ENCODE results near the gene USP47.

The USP47 gene, protein sequence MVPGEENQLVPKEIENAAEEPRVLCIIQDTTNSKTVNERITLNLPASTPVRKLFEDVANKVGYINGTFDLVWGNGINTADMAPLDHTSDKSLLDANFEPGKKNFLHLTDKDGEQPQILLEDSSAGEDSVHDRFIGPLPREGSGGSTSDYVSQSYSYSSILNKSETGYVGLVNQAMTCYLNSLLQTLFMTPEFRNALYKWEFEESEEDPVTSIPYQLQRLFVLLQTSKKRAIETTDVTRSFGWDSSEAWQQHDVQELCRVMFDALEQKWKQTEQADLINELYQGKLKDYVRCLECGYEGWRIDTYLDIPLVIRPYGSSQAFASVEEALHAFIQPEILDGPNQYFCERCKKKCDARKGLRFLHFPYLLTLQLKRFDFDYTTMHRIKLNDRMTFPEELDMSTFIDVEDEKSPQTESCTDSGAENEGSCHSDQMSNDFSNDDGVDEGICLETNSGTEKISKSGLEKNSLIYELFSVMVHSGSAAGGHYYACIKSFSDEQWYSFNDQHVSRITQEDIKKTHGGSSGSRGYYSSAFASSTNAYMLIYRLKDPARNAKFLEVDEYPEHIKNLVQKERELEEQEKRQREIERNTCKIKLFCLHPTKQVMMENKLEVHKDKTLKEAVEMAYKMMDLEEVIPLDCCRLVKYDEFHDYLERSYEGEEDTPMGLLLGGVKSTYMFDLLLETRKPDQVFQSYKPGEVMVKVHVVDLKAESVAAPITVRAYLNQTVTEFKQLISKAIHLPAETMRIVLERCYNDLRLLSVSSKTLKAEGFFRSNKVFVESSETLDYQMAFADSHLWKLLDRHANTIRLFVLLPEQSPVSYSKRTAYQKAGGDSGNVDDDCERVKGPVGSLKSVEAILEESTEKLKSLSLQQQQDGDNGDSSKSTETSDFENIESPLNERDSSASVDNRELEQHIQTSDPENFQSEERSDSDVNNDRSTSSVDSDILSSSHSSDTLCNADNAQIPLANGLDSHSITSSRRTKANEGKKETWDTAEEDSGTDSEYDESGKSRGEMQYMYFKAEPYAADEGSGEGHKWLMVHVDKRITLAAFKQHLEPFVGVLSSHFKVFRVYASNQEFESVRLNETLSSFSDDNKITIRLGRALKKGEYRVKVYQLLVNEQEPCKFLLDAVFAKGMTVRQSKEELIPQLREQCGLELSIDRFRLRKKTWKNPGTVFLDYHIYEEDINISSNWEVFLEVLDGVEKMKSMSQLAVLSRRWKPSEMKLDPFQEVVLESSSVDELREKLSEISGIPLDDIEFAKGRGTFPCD (N-terminal part only)

DNA sequence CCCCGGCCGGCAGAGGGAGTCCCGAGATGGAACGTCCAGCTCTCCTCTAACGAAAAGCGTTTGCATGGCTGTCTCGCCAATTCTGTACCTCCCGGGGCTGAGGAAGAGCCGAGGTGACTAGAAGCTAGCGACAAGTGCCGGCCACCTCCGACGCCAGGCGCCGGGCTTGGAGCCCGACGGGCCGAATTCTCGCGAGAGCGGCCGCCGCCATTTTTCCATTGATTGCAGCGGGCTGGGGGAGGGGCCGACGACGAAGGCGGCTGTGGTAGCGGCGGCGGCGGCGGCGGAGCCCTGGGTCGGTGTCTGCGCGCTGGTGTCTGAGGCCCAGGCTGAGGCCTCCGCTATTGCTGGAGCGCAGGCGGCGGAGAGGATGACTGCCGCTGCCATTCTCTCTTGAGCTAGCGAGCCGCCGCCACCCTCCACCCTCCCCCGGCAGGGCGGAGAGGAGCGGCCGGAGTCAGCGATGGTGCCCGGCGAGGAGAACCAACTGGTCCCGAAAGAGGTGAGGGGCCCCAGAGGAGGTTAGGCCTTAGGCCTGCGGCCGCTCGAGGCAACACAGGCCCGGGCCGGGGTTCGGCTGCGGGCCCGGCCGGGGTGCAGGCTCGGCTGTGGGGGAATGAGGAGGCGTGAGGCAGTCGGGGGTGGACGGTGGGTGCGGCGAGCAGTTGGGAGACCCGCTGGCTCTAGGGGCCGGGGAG is at the start of gene USP47:
USP47 (plus strand) TSS at position 250 of the 698 bp plus-strand sequence; CDS start at position 464, 214 bp downstream.
- peak; percentile 92 for DNase-seq (ENCODE audit: low spot score)

DNA sequence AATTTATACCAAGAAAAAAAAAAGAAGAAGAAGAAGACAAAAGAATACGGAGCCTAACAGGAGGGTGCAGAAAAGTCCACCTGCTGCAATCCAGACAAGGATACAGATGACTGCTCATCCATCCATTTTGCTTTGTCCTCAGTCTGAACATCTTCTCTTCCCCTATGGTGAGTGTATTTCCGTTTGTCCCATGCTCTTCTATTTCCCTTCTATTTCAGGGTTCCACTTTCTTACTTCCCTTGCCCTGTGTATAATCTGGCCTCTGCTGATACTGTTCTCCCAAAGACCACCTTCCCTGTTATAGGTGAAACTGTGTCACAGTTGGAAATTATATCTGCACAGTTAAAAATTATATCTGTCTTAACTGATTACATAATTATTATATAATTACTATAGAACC is 48.7 kb upstream of the USP47 start:
- DNase-seq (ENCODE audit: low spot score) = no peak

DNA sequence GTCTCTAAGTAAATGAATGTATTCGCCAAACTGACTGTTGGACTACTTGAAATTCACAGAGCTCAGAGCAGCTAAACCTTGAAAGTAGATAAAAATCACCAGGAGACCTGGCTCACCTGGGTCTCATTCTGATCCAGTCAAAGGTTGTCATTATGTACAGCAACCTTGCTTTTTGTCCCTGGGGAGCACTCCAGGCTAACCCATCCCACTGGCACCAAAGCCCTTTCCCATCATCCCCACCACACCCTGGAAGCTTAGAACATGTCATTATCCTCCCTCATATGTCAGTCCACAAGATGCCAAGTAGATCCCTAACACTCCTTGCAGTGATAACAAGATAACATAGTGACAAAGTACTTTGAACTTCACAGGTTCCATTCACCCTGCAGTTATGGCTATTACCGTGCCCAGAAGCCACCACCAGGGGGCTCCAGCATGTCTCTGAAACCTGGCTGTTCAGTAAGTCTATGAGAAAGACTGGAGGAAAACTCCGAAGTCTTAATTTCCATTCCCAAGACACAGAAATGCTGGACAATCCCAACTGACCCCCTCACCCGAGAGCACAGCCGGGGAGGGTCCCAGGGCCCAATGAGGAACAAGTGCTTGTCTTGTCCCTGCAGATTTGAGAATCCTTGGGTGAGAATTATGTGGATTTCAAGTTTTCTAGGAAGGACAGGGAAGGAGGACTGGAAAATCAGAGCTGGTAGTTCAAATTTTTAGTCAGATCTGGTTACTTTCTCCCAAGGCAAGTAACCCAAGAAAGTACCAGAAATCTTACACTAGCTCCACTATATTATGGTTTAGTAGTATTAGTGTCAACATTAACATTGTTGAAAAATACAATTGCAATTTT is 43.0 kb upstream of the USP47 start:
- DNase-seq (ENCODE audit: low spot score) = peak; percentile 64

DNA sequence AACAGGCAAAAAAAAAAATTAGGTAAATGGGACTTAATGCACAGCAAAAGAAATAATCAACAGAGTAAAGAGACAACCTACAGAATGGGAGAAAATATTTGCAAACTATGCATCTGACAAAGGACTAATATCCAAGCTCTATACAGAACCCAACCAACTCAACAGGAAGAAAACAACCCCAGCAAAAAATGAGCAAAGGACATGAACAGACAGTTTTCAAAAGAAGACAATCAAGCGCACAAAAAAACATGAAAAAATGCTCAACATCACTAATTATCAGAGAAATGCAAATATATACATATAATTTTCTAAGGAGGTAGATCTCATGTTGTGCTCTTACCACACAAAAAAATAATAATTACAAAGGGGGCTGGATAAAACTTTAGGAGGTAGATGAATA is 36.5 kb upstream of the USP47 start:
- no peak for DNase-seq (ENCODE audit: low spot score)

DNA sequence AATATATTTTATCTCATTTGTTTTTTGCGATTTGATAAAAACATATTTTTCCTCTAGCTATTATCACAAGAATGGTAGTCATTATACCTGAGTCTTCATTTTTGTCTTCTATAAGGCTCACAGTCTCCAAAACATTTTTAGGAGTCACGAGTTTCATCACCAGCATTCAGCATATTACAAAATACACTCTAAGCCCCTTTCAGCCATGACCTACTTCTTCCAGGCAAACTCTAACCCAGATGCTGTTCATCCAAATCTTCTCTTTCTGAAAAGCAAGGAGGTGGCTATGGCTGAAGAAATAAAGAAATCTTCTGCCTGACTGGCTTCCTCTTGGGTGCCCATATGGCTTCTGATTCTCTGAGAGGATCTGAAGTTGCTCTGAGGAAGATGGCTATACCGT is 35.7 kb upstream of the USP47 start:
- DNase-seq (ENCODE audit: low spot score) = no peak

DNA sequence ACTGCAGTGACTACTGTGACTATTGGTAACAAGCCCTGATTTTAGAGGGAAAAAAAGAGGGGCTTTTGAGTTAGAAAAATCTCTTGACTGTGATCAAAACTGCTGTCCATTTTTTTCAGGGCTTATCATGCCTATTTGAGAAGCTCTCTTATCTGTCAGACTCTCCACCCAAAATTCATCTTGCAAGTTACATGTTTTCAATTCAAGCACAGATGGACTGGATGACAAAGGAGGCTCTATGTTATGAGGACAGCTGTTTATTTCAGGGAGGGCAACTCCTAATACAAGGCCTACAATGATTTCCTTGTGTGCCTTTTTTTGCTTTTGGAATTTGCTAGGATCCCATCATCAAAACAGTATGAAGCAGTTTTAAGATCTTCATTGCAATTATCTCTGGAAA is 35.2 kb upstream of the USP47 start:
- no peak for DNase-seq (ENCODE audit: low spot score)

DNA sequence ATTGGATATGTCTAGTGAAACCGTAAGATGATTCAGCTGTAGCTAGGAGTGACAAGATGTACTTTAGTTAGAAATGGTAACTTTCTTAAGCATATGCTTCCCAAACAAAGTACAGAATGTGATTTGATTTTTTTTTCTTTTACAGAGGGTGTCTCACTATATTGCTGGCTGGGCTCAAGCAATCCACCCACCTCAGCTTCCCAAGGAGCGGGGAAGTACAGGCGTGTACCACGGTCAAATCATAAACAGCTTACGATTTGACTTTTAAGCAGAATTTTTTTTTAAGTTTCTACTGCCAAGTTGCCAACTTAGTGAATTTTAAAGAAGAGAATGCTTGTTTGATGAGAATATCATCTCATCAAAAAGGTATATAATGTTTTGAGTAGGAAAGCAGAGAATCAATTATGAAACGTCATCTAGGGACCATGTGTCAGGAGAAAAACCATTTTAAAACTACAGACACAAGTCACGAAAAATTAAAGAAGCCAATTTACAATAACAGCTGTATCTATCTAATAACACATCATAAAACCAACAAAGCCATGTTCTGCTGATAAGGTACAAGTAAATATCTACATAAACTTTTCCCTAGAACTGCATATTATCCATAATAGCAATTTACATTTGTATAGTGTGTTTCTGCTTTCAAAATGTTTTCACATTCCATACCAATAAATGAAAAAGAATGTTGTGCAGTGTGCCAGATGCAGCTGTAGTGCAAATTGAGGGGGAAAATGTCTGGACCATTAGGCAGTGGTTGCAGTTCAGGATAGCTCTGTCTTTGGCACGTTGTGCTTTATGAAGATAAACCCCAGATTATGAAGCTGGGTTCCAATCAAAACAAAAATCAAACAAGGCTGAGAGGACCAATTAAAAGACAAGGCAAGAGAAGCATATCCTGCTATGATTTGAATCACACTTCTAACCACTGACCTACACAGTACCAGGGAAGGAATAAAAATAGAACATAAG is 33.7 kb upstream of the USP47 start:
- DNase-seq (ENCODE audit: low spot score) = no peak

DNA sequence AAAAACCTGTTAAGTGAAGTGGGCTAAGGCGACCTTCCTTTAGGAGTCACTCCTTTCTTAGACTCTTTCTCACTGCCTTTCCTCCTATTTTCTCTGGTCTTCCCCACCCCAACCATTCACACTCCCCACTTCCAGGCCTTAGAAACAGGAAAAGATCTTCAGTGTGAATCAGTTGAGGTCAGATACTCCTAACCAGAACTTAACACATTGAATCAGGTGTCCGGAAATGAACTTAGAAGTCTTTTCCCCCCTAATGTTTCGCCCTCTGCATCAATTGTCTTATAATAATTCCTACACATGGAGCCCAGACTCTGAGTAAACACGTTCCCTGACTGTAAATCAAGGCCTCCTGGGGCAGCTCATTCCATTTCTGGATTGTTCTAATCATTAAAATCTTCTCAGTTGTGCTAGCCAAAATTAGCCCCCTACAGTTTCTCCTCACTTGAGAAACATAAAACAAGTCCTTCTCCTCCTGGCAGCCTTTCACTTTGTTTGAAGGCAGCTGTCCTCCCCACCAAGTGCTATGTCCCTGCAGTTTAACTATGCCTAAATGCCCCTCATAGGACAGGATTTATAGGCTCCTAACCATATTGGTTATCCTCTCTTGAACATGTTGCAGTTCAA is 32.7 kb upstream of the USP47 start:
- no peak for DNase-seq (ENCODE audit: low spot score)

DNA sequence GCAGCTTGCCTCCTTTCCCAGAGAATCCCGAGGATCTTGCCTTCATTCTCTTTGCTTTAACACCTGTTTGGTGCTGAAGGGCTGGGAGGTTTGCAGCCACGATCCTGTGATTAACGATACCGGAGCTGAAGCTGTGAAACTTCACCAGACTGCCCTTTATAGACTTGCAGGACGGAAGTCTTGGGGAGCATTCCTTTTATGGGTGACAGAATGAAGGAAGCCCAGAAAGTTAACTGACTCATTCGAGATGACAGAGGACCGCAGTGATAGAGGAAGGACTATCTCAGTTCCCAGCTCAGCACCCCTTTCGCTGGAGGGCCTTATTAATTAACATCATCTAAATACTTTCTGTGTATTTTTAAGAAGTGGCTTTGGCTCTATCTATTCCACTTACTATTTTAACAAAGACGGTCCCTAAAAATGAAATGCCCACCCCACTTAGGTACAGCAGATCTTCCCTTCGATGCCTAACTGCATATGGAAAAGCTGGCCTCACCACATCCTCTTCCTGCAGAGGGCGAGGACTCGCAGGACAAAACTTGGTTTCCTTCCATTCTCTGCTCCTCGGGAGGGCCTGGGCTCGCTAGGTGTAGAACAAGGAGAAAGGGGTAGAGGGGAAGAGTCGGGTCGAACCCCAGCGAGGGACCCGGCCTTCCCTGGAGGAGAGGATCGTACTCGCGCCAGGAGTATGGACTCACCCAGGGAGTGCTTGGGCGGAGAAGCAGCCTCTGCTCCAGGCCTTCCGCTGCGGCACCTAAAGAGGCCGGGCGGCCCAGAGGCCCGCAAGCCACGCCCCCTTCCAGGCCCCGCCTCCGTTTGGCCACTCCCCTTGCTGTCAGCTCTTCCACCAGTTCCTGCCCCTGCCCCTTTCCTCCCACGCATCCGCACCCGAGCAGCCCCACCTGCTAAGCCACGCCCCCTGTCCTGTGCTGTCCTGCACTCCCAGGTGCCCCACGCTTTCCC is 30.7 kb upstream of the USP47 start:
- peak; percentile 89 for DNase-seq (ENCODE audit: low spot score)

DNA sequence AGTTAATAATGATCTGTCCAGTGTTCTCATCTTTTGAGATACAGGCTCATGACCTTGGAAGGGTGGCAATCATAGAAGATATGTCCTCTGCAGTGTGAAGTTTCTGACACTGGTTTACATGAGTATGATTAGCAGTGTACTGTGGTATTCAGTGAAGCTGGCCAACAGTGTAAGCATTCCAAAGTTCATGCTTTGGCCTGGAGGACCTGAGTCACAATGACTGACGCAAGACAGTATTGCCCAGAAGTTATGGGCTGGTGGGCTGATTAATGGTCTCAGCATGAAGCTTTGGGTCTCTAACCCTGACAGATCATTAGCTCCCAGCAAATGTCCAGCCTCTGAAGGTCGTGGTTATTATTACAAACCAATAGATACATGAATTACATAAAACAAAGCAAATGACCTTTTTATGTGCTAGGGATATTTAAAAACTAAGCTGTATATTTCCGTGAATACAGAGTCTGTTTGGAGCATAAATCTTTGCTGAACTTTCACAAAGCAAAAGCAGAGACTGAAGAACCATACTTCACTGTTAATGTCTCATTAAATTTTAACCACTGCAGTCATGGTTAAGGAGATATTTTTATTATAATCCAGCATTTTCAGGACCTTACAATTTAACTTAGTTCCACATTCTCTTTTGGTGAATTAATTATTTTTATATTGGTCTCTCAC is 28.3 kb upstream of the USP47 start:
- peak; percentile 54 for DNase-seq (ENCODE audit: low spot score)

DNA sequence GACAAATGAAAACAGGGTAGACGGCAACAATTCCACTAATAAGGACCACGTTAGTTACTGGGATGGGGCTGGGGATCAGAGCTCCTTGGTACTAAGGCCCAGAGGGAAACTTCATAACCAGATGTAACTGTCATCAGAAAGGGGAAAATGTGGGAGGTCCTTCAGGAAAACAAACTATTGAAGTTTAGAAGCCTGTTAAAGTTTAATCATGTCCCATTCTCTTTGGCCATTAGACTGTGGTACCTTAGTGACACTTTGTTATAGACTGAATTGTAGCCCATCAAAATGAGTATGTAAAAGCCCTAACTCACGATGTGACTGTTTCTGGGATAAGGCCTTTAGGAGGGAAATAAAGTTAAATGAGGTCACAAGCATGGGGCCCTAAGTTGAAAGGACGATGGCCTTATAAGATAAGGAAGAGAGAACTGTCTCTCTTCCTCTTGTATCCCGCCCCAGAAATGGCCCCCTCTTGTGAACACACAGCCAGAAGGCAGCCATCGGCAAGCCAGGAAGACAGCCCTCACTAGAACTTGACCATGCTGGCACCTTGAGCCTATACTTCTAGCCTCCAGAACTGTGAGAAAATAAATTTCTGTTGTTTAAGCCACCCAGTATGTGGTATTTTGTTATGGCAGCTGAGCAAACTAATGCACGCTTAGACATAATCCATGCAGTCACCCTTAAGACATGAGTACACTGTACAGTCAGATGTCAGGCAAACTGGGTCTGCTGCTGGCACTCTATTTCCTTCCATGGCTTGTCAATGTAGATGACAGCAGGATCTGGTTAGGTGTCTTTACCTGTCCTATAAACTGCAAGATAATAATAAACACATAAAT is 26.9 kb upstream of the USP47 start:
- DNase-seq (ENCODE audit: low spot score) = no peak

DNA sequence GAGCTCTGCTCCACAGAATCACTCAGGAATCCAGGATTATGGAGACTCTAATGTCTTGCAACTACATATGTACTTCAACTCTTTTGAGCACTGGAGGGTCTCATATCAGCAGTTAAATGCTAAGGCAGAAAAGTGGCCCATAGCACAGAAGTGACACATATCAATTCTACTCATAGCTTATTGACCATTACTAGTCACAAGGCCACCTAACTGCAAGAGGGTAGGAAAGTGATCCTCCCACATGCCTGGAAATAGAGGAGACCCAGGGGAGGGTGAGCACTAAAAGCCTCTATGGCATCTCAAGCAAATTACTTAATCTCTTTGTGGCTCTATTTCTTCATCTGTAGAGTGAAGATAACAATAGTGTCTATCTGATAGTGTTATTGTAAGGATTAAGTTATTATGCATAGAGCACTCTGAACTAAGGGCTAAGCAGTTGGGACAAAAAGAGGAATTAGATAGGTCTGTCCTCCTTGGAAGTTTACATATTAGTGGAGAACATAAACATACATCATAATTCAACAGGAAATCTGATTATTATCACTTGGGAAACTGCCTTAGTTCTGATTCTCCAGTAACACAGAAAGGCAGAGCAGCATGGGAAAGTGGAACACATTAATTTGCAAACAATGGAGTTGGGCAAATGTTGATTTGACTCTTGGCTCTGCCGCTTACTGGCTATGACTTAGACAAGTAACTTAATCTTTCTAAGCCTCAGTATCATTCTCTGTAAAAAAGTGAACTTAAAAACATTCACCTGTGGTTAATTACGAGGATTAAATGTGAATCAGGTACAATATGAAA is 25.1 kb upstream of the USP47 start:
- no peak for DNase-seq (ENCODE audit: low spot score)

DNA sequence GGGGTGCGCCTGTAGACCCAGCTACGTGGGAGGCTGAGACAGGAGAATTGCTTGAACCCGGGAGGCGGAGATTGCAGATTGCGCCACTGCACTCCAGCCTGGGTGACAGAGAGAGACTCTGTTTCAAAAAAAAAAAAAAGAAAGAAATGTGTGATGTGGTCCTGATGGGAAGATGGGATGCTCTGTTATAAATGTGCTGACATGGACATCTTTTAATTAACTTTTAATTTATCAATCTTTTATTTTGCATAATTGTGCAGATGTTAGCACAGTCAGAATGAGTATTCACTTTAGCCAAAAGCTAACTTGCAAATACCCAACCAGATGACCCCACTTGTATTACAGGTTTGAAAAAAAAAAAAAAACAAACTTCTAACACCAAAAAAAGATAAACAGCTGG is 23.8 kb upstream of the USP47 start:
- no peak for DNase-seq (ENCODE audit: low spot score)

DNA sequence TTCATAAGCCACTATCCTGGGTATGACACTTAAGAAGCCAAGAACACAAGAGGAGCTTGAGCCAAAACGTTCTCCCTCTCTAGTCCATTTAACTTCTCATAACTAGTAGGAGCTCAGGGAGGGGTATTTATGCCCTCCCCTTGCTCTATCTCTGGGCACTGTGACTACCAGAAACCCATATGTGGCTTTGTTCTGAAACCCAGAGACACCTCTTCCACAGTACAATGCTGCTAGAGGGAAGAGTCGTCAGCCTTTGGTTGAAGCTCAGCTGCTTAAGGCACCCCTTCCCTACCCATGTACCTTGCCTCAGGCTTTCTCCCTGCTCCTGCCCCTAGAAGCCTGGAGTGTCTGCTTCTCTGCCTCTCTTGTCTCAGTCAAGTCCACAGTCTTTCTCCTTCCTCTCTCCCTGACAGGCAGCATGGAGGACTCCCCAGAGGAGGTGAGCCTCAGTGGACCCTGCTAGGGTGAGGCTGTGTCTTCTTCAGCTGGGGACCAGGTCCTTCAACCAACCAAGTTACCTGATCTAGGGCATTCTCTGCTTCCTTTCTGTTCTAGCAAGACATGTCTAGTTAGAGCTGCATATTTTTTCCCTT is 23.1 kb upstream of the USP47 start:
- DNase-seq (ENCODE audit: low spot score) = no peak

DNA sequence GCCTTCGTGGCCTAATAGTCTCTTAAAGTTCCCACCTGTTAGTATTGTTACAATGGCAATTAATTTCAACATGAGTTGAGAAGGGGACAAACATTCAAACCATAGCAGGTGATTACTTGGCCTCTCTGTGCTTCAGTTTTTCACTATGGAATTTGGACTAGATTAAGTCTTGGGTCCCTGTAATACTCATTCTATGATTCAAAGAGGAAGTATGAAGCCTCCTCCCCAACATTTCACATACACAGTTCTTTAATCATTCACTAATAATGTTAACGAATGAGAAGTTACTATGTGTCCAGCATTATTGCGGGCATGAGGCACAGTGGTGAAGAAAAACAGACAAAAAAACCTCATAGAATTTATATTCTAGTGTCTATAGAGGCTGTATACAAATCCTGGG is 19.9 kb upstream of the USP47 start:
- DNase-seq (ENCODE audit: low spot score) = no peak
